CD4-positive, alpha-beta T cell (primary cell): ENCODE measurements around the gene COA1. TPM values are rescaled to one million over a fixed set of nuclear protein-coding genes. Genes with fewer than 3 reads are reported as not detected.

ENCODE experiments used
- ATAC-seq: fragments of 200-7000 bp; cut with Tn5 transposase; one replicate; pipeline ENCODE4 v1.10.0; 2022; ENCODE audit warnings: mild to moderate bottlenecking; ENCODE audit not compliant: poor library complexity
- CTCF ChIA-PET: fragments of 350-600 bp; sonication (Branson Sonifier 250); formaldehyde crosslinking; loops from one replicate; lab custom pipeline; 2021; ENCODE audit warnings: antibody characterized with exemption, inconsistent platforms; lab: Charles Lee
- POLR2A ChIA-PET: fragments of 350-600 bp; sonication (Branson Sonifier 250); formaldehyde crosslinking; loops from one replicate; lab custom pipeline; 2021; ENCODE audit warnings: antibody characterized with exemption, inconsistent platforms; lab: Charles Lee
- DNase-seq, 14 experiments: peaks; one replicate each; pipeline ENCODE4 v3.0.0-alpha.2; 2013 to 2020; ENCODE audit warnings: mixed read lengths in 2 of 14
- H3K27ac ChIP-seq, 2 donors: one replicate each; pipeline versions ENCODE4 v1.5.1 to v1.7.0; 2013; ENCODE audit warnings: low read length in 2 of 2, low read depth in 1 of 2, mild to moderate bottlenecking in 1 of 2
- H3K27me3 ChIP-seq, 2 experiments: 1 replicate in 1 of 2; 2 replicates in 1 of 2; pipeline versions ENCODE4 v1.6.1 to v1.7.0; 2013; ENCODE audit warnings: low read length in 2 of 2, control low read depth in 1 of 2, mild to moderate bottlenecking in 1 of 2, moderate library complexity in 1 of 2; ENCODE audit not compliant: insufficient read depth in 2 of 2, control insufficient read depth in 1 of 2
- H3K36me3 ChIP-seq: one replicate; pipeline ENCODE4 v1.6.1; 2013; ENCODE audit warnings: low read length, control low read depth; ENCODE audit not compliant: insufficient read depth
- H3K4me1 ChIP-seq: one replicate; pipeline ENCODE4 v1.6.1; 2013; ENCODE audit warnings: low read length, control low read depth; ENCODE audit not compliant: insufficient read depth
- H3K4me3 ChIP-seq: one replicate; pipeline ENCODE4 v1.5.1; 2013; ENCODE audit warnings: mild to moderate bottlenecking, low read length, moderate library complexity
- H3K9me3 ChIP-seq, 2 experiments: 1 replicate in 1 of 2; 2 replicates in 1 of 2; pipeline versions ENCODE4 v1.6.1 to v1.7.0; 2013; ENCODE audit warnings: low read length in 2 of 2, mild to moderate bottlenecking in 2 of 2, control low read depth in 1 of 2, moderate library complexity in 1 of 2; ENCODE audit not compliant: control insufficient read depth in 1 of 2, insufficient read depth in 1 of 2
- H3K27ac Mint-ChIP-seq: one replicate; pipeline ENCODE4 v1.8.0; 2020; ENCODE audit warnings: mixed read lengths
- H3K27me3 Mint-ChIP-seq: one replicate; pipeline ENCODE4 v1.8.0; 2021; ENCODE audit warnings: mixed read lengths
- H3K36me3 Mint-ChIP-seq: one replicate; pipeline ENCODE4 v1.8.0; 2021; ENCODE audit warnings: low read depth, mixed read lengths
- H3K4me1 Mint-ChIP-seq: one replicate; pipeline ENCODE4 v1.8.0; 2021; ENCODE audit warnings: low read depth, mixed read lengths
- H3K4me3 Mint-ChIP-seq: one replicate; pipeline ENCODE4 v1.8.0; 2020; ENCODE audit warnings: mild to moderate bottlenecking, mixed read lengths
- H3K9me3 Mint-ChIP-seq: one replicate; pipeline ENCODE4 v1.8.0; 2020; ENCODE audit warnings: mixed read lengths
- intact Hi-C, 2 experiments: fragments of 100-400 bp; cut with DNase I in 1 of 2; cut with micrococcal nuclease in 1 of 2; formaldehyde crosslinking; loops; one replicate each; pipeline versions ENCODE4 v1.15.1 to v1.9.0; 2023 to 2025; cut with DNase I, micrococcal nuclease
- total RNA-seq, 174 experiments: library from RNA in 2 of 174; stranded (reverse) in 2 of 174; gene quantifications; one replicate each; pipeline ENCODE4 v1.2.3 and lab custom pipeline; 2021 to 2026
- TF ChIP-seq, protein P1 (sequence below): fragments of 200-600 bp; IDR thresholded peaks from one replicate; pipeline ENCODE4 v1.8.0; 2022; ENCODE audit warnings: antibody characterized with exemption, mild to moderate bottlenecking

COA1 gene
- total RNA-seq, 2 experiments from 2014 or later: 78.9 to 80.7 TPM

DNA sequence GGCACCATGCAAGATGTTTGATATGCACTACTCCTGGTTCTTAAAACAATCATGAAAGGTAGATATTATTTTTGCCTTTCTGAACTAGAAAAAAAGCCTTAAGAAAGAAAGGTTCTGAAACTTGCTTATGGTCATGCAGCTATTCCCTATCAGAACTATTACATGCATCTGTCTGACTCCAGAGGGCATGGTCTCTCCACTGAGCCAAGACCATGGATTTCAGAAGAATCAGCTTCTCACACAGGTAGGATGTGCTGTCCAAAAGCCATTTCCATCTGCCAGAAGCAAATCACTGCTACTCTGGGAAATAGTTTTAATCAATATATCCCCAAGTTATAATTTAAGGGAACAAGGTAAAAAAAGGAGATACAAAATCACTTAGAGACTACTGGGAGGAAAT is 77.0 kb downstream of the COA1 start:
- Mint-ChIP-seq H3K4me3 (peak overlapping the region; percentile 69), H3K27me3 (no peaks in the 10 kb centered on the region), H3K27ac (peak overlapping the region; percentile 87), H3K9me3 (no peaks in the 10 kb centered on the region), H3K4me1 (peaks cover 76% of the 10 kb centered on the region), H3K36me3 (peaks cover 16% of the 10 kb centered on the region)
- H3K27me3 ChIP-seq: no peaks in the 10 kb centered on the region
- CTCF ChIA-PET: interaction anchor here (0.7 to 12.7 kb wide), 3 partner anchors 35 to 68 kb away, joined by 3 to 167 read pairs (median 58); partner anchors contain the start of gene STK17A
- peaks cover 71% of the 10 kb centered on the region for H3K4me1 ChIP-seq
- intact Hi-C loops: loop anchor here in 1 of 2 experiments (5.0 kb wide), 1 partner anchor 70 kb away; the partner anchor contains the start of gene STK17A
- no peaks in the 10 kb centered on the region for H3K9me3 ChIP-seq
- POLR2A ChIA-PET: interaction anchor here (1.0 to 11.1 kb wide), 5 partner anchors 8 to 66 kb away, joined by 3 to 300 read pairs (median 9); partner anchors contain the start of gene STK17A
- DNase-seq (no peak), ATAC-seq (no peak)
- peaks cover 6% of the 10 kb centered on the region for H3K36me3 ChIP-seq
- peak overlapping the region; percentile 26 to 77 for H3K27ac ChIP-seq
- no peak overlapping the region for H3K4me3 ChIP-seq
- TF ChIP-seq, protein P1, sequence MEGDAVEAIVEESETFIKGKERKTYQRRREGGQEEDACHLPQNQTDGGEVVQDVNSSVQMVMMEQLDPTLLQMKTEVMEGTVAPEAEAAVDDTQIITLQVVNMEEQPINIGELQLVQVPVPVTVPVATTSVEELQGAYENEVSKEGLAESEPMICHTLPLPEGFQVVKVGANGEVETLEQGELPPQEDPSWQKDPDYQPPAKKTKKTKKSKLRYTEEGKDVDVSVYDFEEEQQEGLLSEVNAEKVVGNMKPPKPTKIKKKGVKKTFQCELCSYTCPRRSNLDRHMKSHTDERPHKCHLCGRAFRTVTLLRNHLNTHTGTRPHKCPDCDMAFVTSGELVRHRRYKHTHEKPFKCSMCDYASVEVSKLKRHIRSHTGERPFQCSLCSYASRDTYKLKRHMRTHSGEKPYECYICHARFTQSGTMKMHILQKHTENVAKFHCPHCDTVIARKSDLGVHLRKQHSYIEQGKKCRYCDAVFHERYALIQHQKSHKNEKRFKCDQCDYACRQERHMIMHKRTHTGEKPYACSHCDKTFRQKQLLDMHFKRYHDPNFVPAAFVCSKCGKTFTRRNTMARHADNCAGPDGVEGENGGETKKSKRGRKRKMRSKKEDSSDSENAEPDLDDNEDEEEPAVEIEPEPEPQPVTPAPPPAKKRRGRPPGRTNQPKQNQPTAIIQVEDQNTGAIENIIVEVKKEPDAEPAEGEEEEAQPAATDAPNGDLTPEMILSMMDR: no peak

DNA sequence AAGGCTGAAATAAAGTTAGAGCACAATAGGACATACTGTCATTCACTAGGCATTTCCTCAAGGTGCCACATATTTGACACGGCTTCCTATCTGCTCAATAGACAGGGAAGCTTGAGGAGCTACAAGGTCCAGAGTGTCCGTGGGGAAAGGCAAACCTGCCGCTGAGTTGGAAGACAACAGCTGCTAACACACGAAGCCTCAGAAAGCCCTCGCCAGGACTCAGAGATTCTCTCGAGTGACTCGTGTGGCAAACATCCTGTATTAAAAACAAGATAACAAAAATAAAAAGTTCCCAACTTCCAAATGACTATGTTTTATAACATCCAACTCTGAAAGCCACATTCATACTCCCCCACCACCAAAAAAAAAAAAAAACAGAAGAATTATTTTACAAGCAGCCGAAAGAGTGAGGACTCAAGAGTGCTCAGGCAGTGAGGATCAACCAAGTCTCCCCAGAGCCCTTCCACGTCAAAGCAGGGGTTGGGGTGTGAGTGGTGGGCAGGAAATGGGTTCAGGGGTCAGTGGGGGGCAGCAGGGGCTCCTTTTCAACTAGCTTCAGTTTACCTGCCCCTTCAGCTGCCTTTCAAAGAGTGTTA is 78.8 kb downstream of the COA1 start:
- ChIA-PET POLR2A (interaction anchor here (0.7 to 11.1 kb wide), 26 partner anchors 10 to 839 kb away, joined by 3 to 300 read pairs (median 6); partner anchors contain the start of gene STK17A), CTCF (interaction anchor here (1.4 to 12.7 kb wide), 4 partner anchors 10 to 66 kb away, joined by 3 to 167 read pairs (median 31); partner anchors contain the start of gene STK17A)
- H3K36me3 Mint-ChIP-seq: peaks cover 20% of the 10 kb centered on the region
- Histone ChIP-seq H3K27me3 (no peaks in the 10 kb centered on the region), H3K36me3 (peaks cover 9% of the 10 kb centered on the region), H3K4me1 (peaks cover 86% of the 10 kb centered on the region), H3K9me3 (no peaks in the 10 kb centered on the region), H3K27ac (peak overlapping the region; percentile 77 to 96), H3K4me3 (peak overlapping the region; percentile 56)
- H3K9me3 Mint-ChIP-seq: no peaks in the 10 kb centered on the region
- peaks cover 84% of the 10 kb centered on the region for H3K4me1 Mint-ChIP-seq
- H3K27ac Mint-ChIP-seq: peak overlapping the region; percentile 87
- H3K27me3 Mint-ChIP-seq: no peaks in the 10 kb centered on the region
- intact Hi-C loops: loop anchor here in 1 of 2 experiments (2.0 to 5.0 kb wide), 3 partner anchors 14 to 68 kb away; partner anchors contain the start of gene STK17A
- peak overlapping the region; percentile 76 for H3K4me3 Mint-ChIP-seq
- ATAC-seq: no peak
- TF ChIP-seq, protein P1: no peak
- peak in 4 of 14 experiments; percentile 42 to 52 (median 50) for DNase-seq

DNA sequence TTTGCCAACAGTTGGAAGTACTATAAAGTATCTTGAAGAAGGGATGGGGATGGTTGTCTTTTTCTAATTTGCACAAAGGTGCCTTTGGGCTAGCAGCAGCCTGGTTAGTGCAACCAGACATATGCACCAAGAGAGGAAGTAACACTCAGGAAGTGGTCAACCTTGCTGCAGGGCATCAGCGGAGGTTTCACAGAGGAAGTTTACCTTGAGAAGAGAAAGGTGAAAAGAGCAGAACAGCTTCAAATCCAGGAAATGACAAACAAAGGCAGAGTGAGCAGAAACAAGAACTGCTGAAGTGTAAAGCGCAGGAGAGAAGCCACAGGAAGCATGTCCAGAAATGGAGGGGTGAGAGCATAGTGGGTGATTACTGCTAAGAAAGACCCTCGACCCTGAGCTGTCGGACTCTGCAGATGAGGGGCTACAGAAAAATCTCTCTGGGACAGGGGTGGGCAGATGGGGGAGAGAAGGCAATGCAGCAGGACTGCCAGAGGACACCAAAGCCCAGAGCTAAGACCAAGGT is 79.5 kb downstream of the COA1 start:
- Histone ChIP-seq H3K27me3 (no peaks in the 10 kb centered on the region), H3K36me3 (peaks cover 7% of the 10 kb centered on the region), H3K4me3 (peak overlapping the region; percentile 56), H3K4me1 (peaks cover 93% of the 10 kb centered on the region), H3K27ac (peak overlapping the region; percentile 77 to 96), H3K9me3 (no peaks in the 10 kb centered on the region)
- peak; percentile 55 for ATAC-seq
- peak; percentile 42 to 94 (median 64) for DNase-seq
- peaks cover 89% of the 10 kb centered on the region for H3K4me1 Mint-ChIP-seq
- TF ChIP-seq, protein P1: no peak
- H3K9me3 Mint-ChIP-seq: no peaks in the 10 kb centered on the region
- H3K27me3 Mint-ChIP-seq: no peaks in the 10 kb centered on the region
- H3K36me3 Mint-ChIP-seq: peaks cover 25% of the 10 kb centered on the region
- CTCF ChIA-PET: interaction anchor here (1.4 to 12.7 kb wide), 6 partner anchors 10 to 65 kb away, joined by 3 to 167 read pairs (median 8); partner anchors contain the start of gene STK17A
- intact Hi-C loops: loop anchor here (1.0 to 5.0 kb wide), 7 partner anchors 15 to 68 kb away; partner anchors contain the start of gene STK17A (in 1 of the 2)
- POLR2A ChIA-PET: interaction anchor here (0.7 to 11.1 kb wide), 26 partner anchors 11 to 840 kb away, joined by 3 to 300 read pairs (median 6); partner anchors contain the start of gene STK17A
- H3K27ac Mint-ChIP-seq: peak overlapping the region; percentile 87
- H3K4me3 Mint-ChIP-seq: peak overlapping the region; percentile 76
